Ishikawa (cell line): Measurements from ENCODE around the gene VSX2.

ENCODE experiments used
- EGR1 ChIP-seq: IDR thresholded peaks from 2 replicates; pipeline ENCODE4 v1.6.1; 2012
- EP300 ChIP-seq: IDR thresholded peaks from 2 replicates; pipeline ENCODE4 v1.6.1; 2012; ENCODE audit warnings: borderline replicate concordance
- RAD21 ChIP-seq: IDR thresholded peaks from 2 replicates; pipeline ENCODE4 v1.6.1; 2012; ENCODE audit warnings: low read depth
- TAF1 ChIP-seq: IDR thresholded peaks from 2 replicates; pipeline ENCODE4 v1.6.1; 2012; ENCODE audit warnings: low read depth, mild to moderate bottlenecking

DNA sequence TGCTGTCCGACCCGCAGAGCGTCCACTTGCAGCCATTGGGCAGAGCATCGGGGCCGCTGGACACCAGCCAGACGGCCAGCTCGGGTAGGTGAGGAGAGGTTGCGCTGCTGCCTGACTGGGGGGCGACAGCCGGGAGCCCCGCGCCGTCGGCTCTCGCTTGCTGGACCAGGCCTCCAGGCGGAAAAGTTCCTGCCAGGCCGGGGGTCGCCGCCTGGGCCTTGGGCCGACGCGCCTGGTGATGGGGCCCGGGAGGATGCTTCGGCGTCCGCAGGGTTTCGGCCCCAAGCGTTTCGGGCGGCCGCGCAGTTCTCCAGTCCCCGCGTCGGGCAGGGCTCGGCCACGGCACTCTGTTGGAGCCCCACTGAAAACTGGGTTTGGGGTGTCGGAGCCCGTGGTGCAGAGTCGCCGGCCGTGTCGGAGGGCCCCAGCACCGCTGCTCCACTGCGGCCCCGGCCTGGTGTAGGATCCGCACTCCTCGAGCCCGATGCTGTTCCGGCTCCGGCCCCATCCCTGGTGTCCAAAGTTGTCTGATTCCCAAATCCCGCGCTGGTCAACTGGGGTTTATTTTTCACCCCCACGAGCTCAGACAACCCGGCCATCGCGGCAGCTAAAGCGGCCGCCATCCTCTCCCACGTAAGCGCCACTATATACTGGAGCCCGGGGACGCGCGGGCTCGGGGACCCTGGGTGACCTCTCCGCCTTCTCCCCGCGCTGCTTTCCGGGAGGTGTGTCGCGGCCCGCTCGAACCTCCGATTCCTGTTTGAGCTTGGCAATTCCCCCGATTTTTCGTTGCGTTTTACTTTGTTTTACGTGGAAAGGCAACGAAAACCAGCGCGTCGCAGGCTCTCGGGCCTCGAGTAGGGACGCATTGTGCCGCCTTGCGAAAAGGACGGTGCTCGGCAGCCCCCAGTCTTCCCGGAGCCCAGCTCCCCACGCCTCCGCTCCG is 872 bp downstream of the VSX2 start:
- TF ChIP-seq RAD21 (no peak), EGR1 (no peak), TAF1 (no peak), EP300 (no peak)
